NCI-H82 (cell line): ENCODE data around the gene DCTPP1.

Experiments
- DNase-seq: peaks from one replicate; lab custom pipeline; 2025; lab: John Stamatoyannopoulos, UW

The DCTPP1 gene

GRCh38 chr16:30447512-30448226 lies 17.8 kb upstream of the DCTPP1 start:
- DNase-seq, result no peak

- DNase-seq, result no peak
These were observed 16.4 kb upstream of the DCTPP1 start for GRCh38 chr16:30446203-30446595.

GRCh38 chr16:30445408-30446202 lies 15.8 kb upstream of the DCTPP1 start, which contains the start of gene SEPHS2:
TSS of gene SEPHS2 (minus strand) at chr16:30445874. CDS start at chr16:30445727, 147 bp downstream.
- DNase-seq, result peak; percentile 98

GRCh38 chr16:30445149-30445407 lies 15.2 kb upstream of the DCTPP1 start:
- DNase-seq, result no peak

- DNase-seq, result peak; percentile 46
These were observed 14.7 kb upstream of the DCTPP1 start for GRCh38 chr16:30444231-30445148.

GRCh38 chr16:30443631-30444030 lies 13.8 kb upstream of the DCTPP1 start:
- peak; percentile 22 for DNase-seq

GRCh38 chr16:30439720-30440348 lies 10.0 kb upstream of the DCTPP1 start:
- no peak for DNase-seq

GRCh38 chr16:30438835-30439234 lies 9.0 kb upstream of the DCTPP1 start:
- DNase-seq, result no peak

GRCh38 chr16:30437511-30438046 lies 7.7 kb upstream of the DCTPP1 start:
- DNase-seq, result no peak

- DNase-seq, result no peak
These were observed 5.0 kb upstream of the DCTPP1 start for GRCh38 chr16:30434852-30435251.

GRCh38 chr16:30430428-30430970 lies 669 bp upstream of the DCTPP1 start:
- DNase-seq, result no peak

- DNase-seq, result no peak
These were observed 482 bp downstream of the DCTPP1 start for GRCh38 chr16:30429418-30429677.

GRCh38 chr16:30428055-30428454 lies 1.8 kb downstream of the DCTPP1 start:
- DNase-seq, result no peak

- DNase-seq, result no peak
These were observed 8.8 kb downstream of the DCTPP1 start for GRCh38 chr16:30421010-30421409.

- peak; percentile 13 for DNase-seq
These were observed 11.3 kb downstream of the DCTPP1 start for GRCh38 chr16:30418350-30419181.

GRCh38 chr16:30417529-30418349 lies 12.1 kb downstream of the DCTPP1 start:
- DNase-seq, result peak; percentile 88

- no peak for DNase-seq
These were observed 13.0 kb downstream of the DCTPP1 start for GRCh38 chr16:30416624-30417528.

- no peak for DNase-seq
These were observed 13.7 kb downstream of the DCTPP1 start for GRCh38 chr16:30416047-30416603.

- no peak for DNase-seq
These were observed 15.7 kb downstream of the DCTPP1 start for GRCh38 chr16:30414159-30414558.
